Bronchial epithelial cell (primary cell): ENCODE results near the gene EPS8L3. TPM values are rescaled to one million over a fixed set of nuclear protein-coding genes. Genes with fewer than 3 reads are reported as not detected.

ENCODE experiments used
- DNase-seq: peaks from one replicate; pipeline ENCODE4 v3.0.0-alpha.2; 2010; ENCODE audit warnings: low read depth
- FAIRE-seq: peaks from 2 replicates; lab custom pipeline; 2011; peaks lifted over from hg19 to GRCh38; lab: Jason Lieb, UNC
- H3K27me3 ChIP-seq: 2 replicates; pipeline ENCODE4 v1.5.1; 2011; ENCODE audit warnings: low read length; ENCODE audit not compliant: control insufficient read depth, insufficient read depth
- H3K36me3 ChIP-seq: 2 replicates; pipeline ENCODE4 v1.5.1; 2011; ENCODE audit warnings: low read length; ENCODE audit not compliant: control insufficient read depth, insufficient read depth
- H3K4me3 ChIP-seq: 2 replicates; pipeline ENCODE4 v1.5.1; 2011; ENCODE audit warnings: mild to moderate bottlenecking, low read depth, low read length, control low read depth
- CTCF ChIP-seq: IDR thresholded peaks from 2 replicates; pipeline ENCODE4 v1.5.1; 2011; ENCODE audit warnings: mild to moderate bottlenecking, moderate library complexity, low read length, control low read depth, inconsistent platforms; ENCODE audit not compliant: insufficient read depth, severe bottlenecking
- total RNA-seq: library from RNA; depleted of rRNA; stranded (reverse); fragments of >200 nt; gene quantifications from 2 replicates; pipeline ENCODE4 v1.2.1, GENCODE V29; 2014

The EPS8L3 gene
- total RNA-seq, 1 donor from 2014 or later: not detected

- peak; percentile 36 for FAIRE-seq
- no peaks in the 10 kb centered on the region for H3K27me3 ChIP-seq
- peak; percentile 89 for DNase-seq
- no peaks in the 10 kb centered on the region for H3K36me3 ChIP-seq
- H3K4me3 ChIP-seq: no peak overlapping the region
- TF ChIP-seq CTCF: no peak
These were observed 19.7 kb upstream of the EPS8L3 start for GRCh38 chr1:109783436-109783835.

GRCh38 chr1:109782927-109783326 lies 19.2 kb upstream of the EPS8L3 start:
- no peaks in the 10 kb centered on the region for H3K36me3 ChIP-seq
- H3K27me3 ChIP-seq: no peaks in the 10 kb centered on the region
- FAIRE-seq (no peak), DNase-seq (no peak)
- no peak for TF ChIP-seq CTCF
- H3K4me3 ChIP-seq: no peak overlapping the region

GRCh38 chr1:109782514-109782913 lies 18.8 kb upstream of the EPS8L3 start:
- H3K4me3 ChIP-seq: no peak overlapping the region
- no peaks in the 10 kb centered on the region for H3K27me3 ChIP-seq
- FAIRE-seq: no peak
- DNase-seq: no peak
- no peaks in the 10 kb centered on the region for H3K36me3 ChIP-seq
- no peak for TF ChIP-seq CTCF

- Histone ChIP-seq H3K4me3 (no peak overlapping the region), H3K27me3 (no peaks in the 10 kb centered on the region), H3K36me3 (no peaks in the 10 kb centered on the region)
- FAIRE-seq (no peak), DNase-seq (no peak)
- no peak for TF ChIP-seq CTCF
These were observed 18.1 kb upstream of the EPS8L3 start for GRCh38 chr1:109781806-109782205.

GRCh38 chr1:109780982-109781381 lies 17.3 kb upstream of the EPS8L3 start:
- Histone ChIP-seq H3K36me3 (no peaks in the 10 kb centered on the region), H3K4me3 (no peak overlapping the region), H3K27me3 (no peaks in the 10 kb centered on the region)
- no peak for TF ChIP-seq CTCF
- FAIRE-seq (no peak), DNase-seq (no peak)

- DNase-seq (no peak), FAIRE-seq (no peak)
- Histone ChIP-seq H3K4me3 (no peak overlapping the region), H3K36me3 (no peaks in the 10 kb centered on the region), H3K27me3 (no peaks in the 10 kb centered on the region)
- no peak for TF ChIP-seq CTCF
These were observed 14.4 kb upstream of the EPS8L3 start for GRCh38 chr1:109777980-109778625.
